Calu3 (cell line): ENCODE measurements around the gene MCAM. TPM values are rescaled to one million over a fixed set of nuclear protein-coding genes. Genes with fewer than 3 reads are reported as not detected.

ENCODE experiments used
- BruUV-seq: library from RNA; stranded (reverse); fragments of 400-500 nt; replicated peaks from 2 replicates; lab custom pipeline; 2021; lab: Mats Ljungman, UMichigan
- CTCF ChIA-PET: fragments of 300-600 bp; sonication (Branson Sonifier 250); formaldehyde crosslinking; loops from one replicate; lab custom pipeline; 2022; ENCODE audit warnings: antibody characterized with exemption; lab: Charles Lee
- DNase-seq: peaks from one replicate; pipeline ENCODE4 v3.0.0; 2022
- H3K27ac Mint-ChIP-seq: one replicate; pipeline ENCODE4 v1.8.0; 2022; ENCODE audit warnings: mixed read lengths; ENCODE audit not compliant: unreplicated experiment
- H3K27me3 Mint-ChIP-seq: one replicate; pipeline ENCODE4 v1.8.0; 2022; ENCODE audit warnings: mixed read lengths; ENCODE audit not compliant: unreplicated experiment
- H3K36me3 Mint-ChIP-seq: one replicate; pipeline ENCODE4 v1.8.0; 2022; ENCODE audit warnings: mild to moderate bottlenecking, moderate library complexity, mixed read lengths; ENCODE audit not compliant: insufficient read depth, unreplicated experiment
- H3K4me1 Mint-ChIP-seq: one replicate; pipeline ENCODE4 v1.8.0; 2022; ENCODE audit warnings: mild to moderate bottlenecking, low read depth, mixed read lengths; ENCODE audit not compliant: unreplicated experiment
- H3K4me3 Mint-ChIP-seq: one replicate; pipeline ENCODE4 v1.8.0; 2022; ENCODE audit warnings: mild to moderate bottlenecking, low read depth, moderate library complexity, mixed read lengths; ENCODE audit not compliant: unreplicated experiment
- H3K9me3 Mint-ChIP-seq: one replicate; pipeline ENCODE4 v1.8.0; 2022; ENCODE audit warnings: low read depth, mixed read lengths; ENCODE audit not compliant: unreplicated experiment
- CTCF ChIP-seq: fragments of 200-600 bp; IDR thresholded peaks from one replicate; pipeline ENCODE4 v1.8.0; 2022; ENCODE audit warnings: antibody characterized with exemption; ENCODE audit not compliant: unreplicated experiment
- intact Hi-C: fragments of 100-400 bp; cut with micrococcal nuclease; formaldehyde crosslinking; loops from one replicate; pipeline ENCODE4 v1.10.0; 2022; ENCODE audit not compliant: unreplicated experiment
- total RNA-seq: library from RNA; stranded (reverse); gene quantifications from 2 replicates; pipeline ENCODE4 v1.2.3, GENCODE V29; 2022

Gene MCAM
- total RNA-seq, 1 experiment from 2014 or later: 25.1 TPM

DNA sequence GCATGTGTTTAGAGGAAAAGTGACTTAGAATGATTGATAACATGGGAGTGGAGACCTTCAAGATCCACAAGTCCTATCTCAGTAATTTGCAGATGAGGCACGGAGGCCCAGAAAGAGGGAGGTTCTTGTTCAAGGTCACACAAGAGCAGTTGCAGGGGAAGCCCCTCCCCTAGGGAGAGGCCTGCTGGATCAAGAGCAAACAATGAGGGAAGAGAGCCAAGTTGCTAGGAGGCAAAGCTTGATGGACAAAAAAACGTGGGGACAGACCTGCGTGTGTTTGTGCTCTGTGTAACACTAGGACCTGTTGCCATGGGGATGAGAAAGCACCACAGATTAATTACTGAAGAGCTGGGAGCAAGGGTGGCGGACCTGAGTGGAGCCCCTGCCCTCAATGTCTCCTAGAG is 35.9 kb upstream of the MCAM start:
- no TSS peak for BruUV-seq
- no peak for DNase-seq
- intact Hi-C loops: no loop called here
- H3K4me3 Mint-ChIP-seq: no peak overlapping the region
- H3K4me1 Mint-ChIP-seq: peaks cover 8% of the 10 kb centered on the region
- no peaks in the 10 kb centered on the region for H3K36me3 Mint-ChIP-seq
- CTCF ChIA-PET: interaction anchor here (0.6 to 1.1 kb wide), 3 partner anchors 15 to 268 kb away, joined by 3 to 4 read pairs (median 3); no protein-coding TSS in a partner anchor
- no peak for TF ChIP-seq CTCF
- H3K9me3 Mint-ChIP-seq: no peaks in the 10 kb centered on the region
- H3K27ac Mint-ChIP-seq: no peak overlapping the region
- H3K27me3 Mint-ChIP-seq: peaks cover 39% of the 10 kb centered on the region

DNA sequence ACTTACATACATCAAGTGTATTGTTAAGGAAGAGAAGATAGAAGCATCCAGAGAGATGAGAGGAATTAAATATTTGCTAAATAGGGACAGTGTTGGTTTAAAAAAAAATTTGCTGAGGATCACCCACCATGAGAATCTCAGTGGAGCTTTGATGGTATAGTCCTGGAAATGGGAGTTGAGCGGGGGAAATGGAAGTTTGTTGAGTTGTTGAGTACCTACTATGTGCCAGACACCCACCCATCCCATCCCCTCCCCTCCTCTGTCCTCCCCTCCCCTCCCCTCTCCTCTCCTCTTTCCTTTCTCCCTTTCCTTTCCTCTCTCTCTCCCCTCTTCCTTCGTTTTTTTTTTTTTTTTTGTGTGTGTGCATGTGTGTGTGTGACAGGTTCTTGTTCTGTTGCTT is 34.3 kb upstream of the MCAM start:
- Mint-ChIP-seq H3K4me1 (peaks cover 8% of the 10 kb centered on the region), H3K36me3 (no peaks in the 10 kb centered on the region), H3K27me3 (peaks cover 56% of the 10 kb centered on the region), H3K4me3 (no peak overlapping the region), H3K27ac (no peak overlapping the region), H3K9me3 (no peaks in the 10 kb centered on the region)
- TF ChIP-seq CTCF: no peak
- CTCF ChIA-PET: no interaction called here
- intact Hi-C loops: no loop called here
- no peak for DNase-seq
- BruUV-seq: no TSS peak

DNA sequence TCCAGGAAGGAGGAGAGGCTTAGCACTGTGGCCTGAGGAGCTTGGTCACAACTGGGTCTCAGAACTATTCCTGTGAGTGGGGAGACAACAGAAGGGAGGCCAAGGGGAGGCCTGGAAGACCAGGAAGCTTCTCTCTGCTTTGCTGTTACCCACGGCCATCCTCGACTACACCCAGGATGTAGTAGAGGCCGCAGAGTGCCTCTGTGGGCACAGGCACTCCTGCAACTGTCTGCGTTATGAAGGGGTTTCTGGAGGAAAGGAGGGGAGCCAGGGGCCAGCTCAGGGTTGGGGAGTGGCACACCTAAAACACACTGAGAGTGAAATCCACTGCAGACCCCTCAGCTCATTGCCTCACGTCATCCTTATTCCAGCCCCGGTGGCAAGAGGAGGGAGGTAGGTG is 33.4 kb upstream of the MCAM start:
- no peak for TF ChIP-seq CTCF
- CTCF ChIA-PET: no interaction called here
- no TSS peak for BruUV-seq
- Mint-ChIP-seq H3K27ac (no peak overlapping the region), H3K36me3 (no peaks in the 10 kb centered on the region), H3K27me3 (peaks cover 65% of the 10 kb centered on the region), H3K4me1 (peaks cover 8% of the 10 kb centered on the region), H3K9me3 (no peaks in the 10 kb centered on the region), H3K4me3 (no peak overlapping the region)
- intact Hi-C loops: no loop called here
- DNase-seq: no peak

GRCh38 chr11:119347940-119348605 is 31.1 kb upstream of the MCAM start:
- no peaks in the 10 kb centered on the region for H3K9me3 Mint-ChIP-seq
- TF ChIP-seq CTCF: no peak
- intact Hi-C loops: no loop called here
- no TSS peak for BruUV-seq
- no peak for DNase-seq
- CTCF ChIA-PET: interaction anchor here (0.7 to 1.4 kb wide), 2 partner anchors 10 to 34 kb away, joined by 3 read pairs; partner anchors contain the start of gene USP2
- peaks cover 83% of the 10 kb centered on the region for H3K27me3 Mint-ChIP-seq
- no peak overlapping the region for H3K27ac Mint-ChIP-seq
- H3K36me3 Mint-ChIP-seq: no peaks in the 10 kb centered on the region
- peaks cover 7% of the 10 kb centered on the region for H3K4me1 Mint-ChIP-seq
- H3K4me3 Mint-ChIP-seq: no peak overlapping the region
